ENCODE measurements around the gene BST2. TPM values are rescaled to one million over a fixed set of nuclear protein-coding genes. Genes with fewer than 3 reads are reported as not detected.
A peak's percentile ranks its signal among the peaks of the same experiment; 100 is the strongest.

BST2 gene
- total and polyA plus RNA-seq, 5 experiments from 2014 or later, result 41.8 to 178 (median 132) TPM

- DNase-seq, result no peak
- Mint-ChIP-seq H3K27ac (no peak overlapping the region), H3K27me3 (no peaks in the 10 kb centered on the region), H3K4me1 (no peaks in the 10 kb centered on the region), H3K9me3 (no peaks in the 10 kb centered on the region), H3K4me3 (no peak overlapping the region), H3K36me3 (peaks cover 0 to 2% (median 2%) of the 10 kb centered on the region in 3 donors)
- no peak for ATAC-seq
- POLR2A ChIA-PET, result interaction anchor here (0.6 kb wide), 1 partner anchor 13 kb away, joined by 3 read pairs; no protein-coding TSS in a partner anchor
Measured at GRCh38 chr19:17436094-17436873, 30.9 kb upstream of the BST2 start.

GRCh38 chr19:17435218-17435617 is 29.8 kb upstream of the BST2 start:
- Mint-ChIP-seq H3K9me3 (no peaks in the 10 kb centered on the region), H3K36me3 (peaks cover 0 to 2% (median 2%) of the 10 kb centered on the region in 3 donors), H3K4me1 (no peaks in the 10 kb centered on the region), H3K27me3 (no peaks in the 10 kb centered on the region), H3K4me3 (no peak overlapping the region), H3K27ac (no peak overlapping the region)
- POLR2A ChIA-PET, result no interaction called here
- DNase-seq, result no peak
- ATAC-seq, result no peak

- POLR2A ChIA-PET, result no interaction called here
- no peaks in the 10 kb centered on the region for H3K27me3 Mint-ChIP-seq
- H3K4me1 Mint-ChIP-seq, result no peaks in the 10 kb centered on the region
- no peak overlapping the region for H3K27ac Mint-ChIP-seq
- no peak for DNase-seq
- H3K36me3 Mint-ChIP-seq, result peaks cover 0 to 2% (median 2%) of the 10 kb centered on the region in 3 donors
- H3K9me3 Mint-ChIP-seq, result no peaks in the 10 kb centered on the region
- H3K4me3 Mint-ChIP-seq, result no peak overlapping the region
- ATAC-seq, result no peak
Measured at GRCh38 chr19:17431417-17431816, 26.0 kb upstream of the BST2 start.

GRCh38 chr19:17429641-17430113 is 24.2 kb upstream of the BST2 start:
- peaks cover 0 to 5% (median 2%) of the 10 kb centered on the region in 4 donors for H3K4me1 Mint-ChIP-seq
- peaks cover 0 to 2% (median 0%) of the 10 kb centered on the region in 3 donors for H3K36me3 Mint-ChIP-seq
- no peaks in the 10 kb centered on the region for H3K9me3 Mint-ChIP-seq
- ATAC-seq (no peak), DNase-seq (no peak)
- POLR2A ChIA-PET, result interaction anchor here (1.8 kb wide), 1 partner anchor 10 kb away, joined by 5 read pairs; the partner anchor contains the start of gene MVB12A
- H3K27ac Mint-ChIP-seq, result peak overlapping the region in 1 of 10 donors; percentile 63
- H3K4me3 Mint-ChIP-seq, result no peak overlapping the region
- H3K27me3 Mint-ChIP-seq, result no peaks in the 10 kb centered on the region

- POLR2A ChIA-PET, result no interaction called here
- no peak for ATAC-seq
Measured at GRCh38 chr19:17424743-17425365, 19.4 kb upstream of the BST2 start.

GRCh38 chr19:17423429-17424208 is 18.2 kb upstream of the BST2 start:
- no peak for ATAC-seq
- Mint-ChIP-seq H3K9me3 (no peaks in the 10 kb centered on the region), H3K27ac (peak overlapping the region in 1 of 10 donors; percentile 44), H3K36me3 (peaks cover 0 to 6% (median 2%) of the 10 kb centered on the region in 3 donors), H3K27me3 (no peaks in the 10 kb centered on the region), H3K4me3 (no peak overlapping the region), H3K4me1 (peaks cover 12 to 37% (median 24%) of the 10 kb centered on the region in 4 donors)
- POLR2A ChIA-PET, result interaction anchor here (0.6 to 0.7 kb wide), 3 partner anchors 19 to 775 kb away, joined by 3 to 7 read pairs (median 4); no protein-coding TSS in a partner anchor
- no peak for DNase-seq

More at GRCh38 chr19:17424743-17425365, 19.4 kb upstream of the BST2 start:
- no peak overlapping the region for H3K4me3 Mint-ChIP-seq
- H3K4me1 Mint-ChIP-seq, result peaks cover 7 to 27% (median 16%) of the 10 kb centered on the region in 4 donors
- H3K36me3 Mint-ChIP-seq, result peaks cover 0 to 6% (median 2%) of the 10 kb centered on the region in 3 donors
- H3K27me3 Mint-ChIP-seq, result no peaks in the 10 kb centered on the region
- DNase-seq, result peak in 3 of 10 donors; percentile 11 to 38 (median 14)
- H3K27ac Mint-ChIP-seq, result peak overlapping the region in 4 of 10 donors; percentile 7 to 59 (median 42)
- no peaks in the 10 kb centered on the region for H3K9me3 Mint-ChIP-seq

GRCh38 chr19:17421942-17422341 is 16.5 kb upstream of the BST2 start:
- DNase-seq (no peak), ATAC-seq (no peak)
- Mint-ChIP-seq H3K27me3 (no peaks in the 10 kb centered on the region), H3K27ac (peak overlapping the region in 2 of 10 donors; percentile 20 to 46), H3K4me3 (peak overlapping the region in 4 of 10 donors; percentile 8 to 52 (median 29)), H3K9me3 (no peaks in the 10 kb centered on the region), H3K36me3 (peaks cover 0 to 6% (median 2%) of the 10 kb centered on the region in 3 donors), H3K4me1 (peaks cover 12 to 37% (median 25%) of the 10 kb centered on the region in 4 donors)
- POLR2A ChIA-PET, result interaction anchor here (0.6 kb wide), 2 partner anchors 238 to 416 kb away, joined by 3 read pairs; no protein-coding TSS in a partner anchor

GRCh38 chr19:17420475-17420924 is 15.1 kb upstream of the BST2 start:
- Mint-ChIP-seq H3K4me3 (peak overlapping the region; percentile 78 to 96 (median 93)), H3K9me3 (no peaks in the 10 kb centered on the region), H3K27ac (peak overlapping the region in 8 of 10 donors; percentile 43 to 95 (median 85)), H3K27me3 (no peaks in the 10 kb centered on the region), H3K36me3 (peaks cover 0 to 9% (median 2%) of the 10 kb centered on the region in 3 donors), H3K4me1 (peaks cover 13 to 37% (median 25%) of the 10 kb centered on the region in 4 donors)
- DNase-seq, result peak in 4 of 10 donors; percentile 17 to 25 (median 21)
- POLR2A ChIA-PET, result interaction anchor here (0.7 to 3.3 kb wide), 6 partner anchors 9 to 115 kb away, joined by 3 to 29 read pairs (median 4); partner anchors contain the start of genes BST2 and MRPL34
- peak in 1 of 2 donors; percentile 23 for ATAC-seq

- POLR2A ChIA-PET, result interaction anchor here (0.5 to 3.3 kb wide), 13 partner anchors 9 to 909 kb away, joined by 3 to 29 read pairs (median 4); partner anchors contain the start of genes ANO8, BST2, DDA1 and MRPL34
- Mint-ChIP-seq H3K4me3 (peak within 1 kb of the TSS; percentile 87 to 96 (median 94)), H3K4me1 (peaks cover 13 to 34% (median 26%) of the 10 kb centered on the region in 4 donors), H3K9me3 (no peaks in the 10 kb centered on the region), H3K27ac (peak within 1 kb of the TSS; percentile 75 to 95 (median 92)), H3K27me3 (no peaks in the 10 kb centered on the region), H3K36me3 (peaks cover 0 to 14% (median 5%) of the 10 kb centered on the region in 3 donors)
- DNase-seq, result peak; percentile 85 to 98 (median 95)
- peak; percentile 92 to 95 for ATAC-seq
Measured at GRCh38 chr19:17419621-17420474, 14.4 kb upstream of the BST2 start, which contains the start of gene MVB12A. Gene MVB12A (plus strand): TSS chr19:17420047. CDS start chr19:17420136, 89 bp downstream.

- ATAC-seq (no peak), DNase-seq (peak in 1 of 10 donors; percentile 7)
- Mint-ChIP-seq H3K4me1 (peaks cover 13 to 28% (median 22%) of the 10 kb centered on the region in 4 donors), H3K27ac (peak overlapping the region; percentile 75 to 95 (median 92)), H3K27me3 (no peaks in the 10 kb centered on the region), H3K4me3 (peak overlapping the region; percentile 87 to 96 (median 94)), H3K36me3 (peaks cover 0 to 21% (median 5%) of the 10 kb centered on the region in 3 donors), H3K9me3 (no peaks in the 10 kb centered on the region)
- POLR2A ChIA-PET, result interaction anchor here (0.5 to 3.3 kb wide), 13 partner anchors 10 to 910 kb away, joined by 3 to 29 read pairs (median 4); partner anchors contain the start of genes ANO8, BST2, DDA1 and MRPL34
Measured at GRCh38 chr19:17419154-17419620, 13.8 kb upstream of the BST2 start.
